Left forelimb (tissue), 1 donor: ENCODE results near the gene GSC2.

Experiments used
- DNase-seq: peaks from one replicate; pipeline ENCODE4 v3.0.0-alpha.2; 2018; ENCODE audit warnings: low spot score

The GSC2 gene

GRCh38 chr22:19152942-19153883 lies 3.1 kb upstream of the GSC2 start:
- DNase-seq = no peak

- DNase-seq = no peak
Observed at GRCh38 chr22:19151329-19152191, 1.5 kb upstream of the GSC2 start.

GRCh38 chr22:19150482-19151328 lies 613 bp upstream of the GSC2 start:
- DNase-seq = no peak

GRCh38 chr22:19149047-19149883 lies 827 bp downstream of the GSC2 start:
- DNase-seq = no peak

GRCh38 chr22:19148417-19149046 lies 1.6 kb downstream of the GSC2 start:
- DNase-seq = no peak

- no peak for DNase-seq
Observed at GRCh38 chr22:19147195-19147780, 2.8 kb downstream of the GSC2 start.

GRCh38 chr22:19146215-19146968 lies 3.7 kb downstream of the GSC2 start:
- DNase-seq = no peak

GRCh38 chr22:19143967-19144400 lies 6.1 kb downstream of the GSC2 start:
- DNase-seq = no peak

GRCh38 chr22:19143212-19143611 lies 6.9 kb downstream of the GSC2 start:
- DNase-seq = no peak

GRCh38 chr22:19142394-19142793 lies 7.7 kb downstream of the GSC2 start:
- no peak for DNase-seq

GRCh38 chr22:19139974-19140373 lies 10.1 kb downstream of the GSC2 start:
- no peak for DNase-seq

GRCh38 chr22:19139001-19139356 lies 11.1 kb downstream of the GSC2 start:
- no peak for DNase-seq

- DNase-seq = no peak
Observed at GRCh38 chr22:19138217-19139000, 11.7 kb downstream of the GSC2 start.

GRCh38 chr22:19137384-19138216 lies 12.5 kb downstream of the GSC2 start:
- DNase-seq = no peak

GRCh38 chr22:19136915-19137314 lies 13.2 kb downstream of the GSC2 start:
- DNase-seq = no peak

- DNase-seq = no peak
Observed at GRCh38 chr22:19134874-19135273, 15.2 kb downstream of the GSC2 start.

- DNase-seq = no peak
Observed at GRCh38 chr22:19134176-19134831, 15.8 kb downstream of the GSC2 start.
